DMS153 treated with DMSO at 0.1 percent for 48 hours (cell line): ENCODE data around the gene ANAPC7.
"Not testable (repeated sequence)": the region's sequence is repeated elsewhere in the genome, so short reads cannot be mapped to it uniquely, and the experiment has no call there.

Experiments
- DNase-seq: peaks from one replicate; lab custom pipeline; 2025; ENCODE audit not compliant: unreplicated experiment; lab: John Stamatoyannopoulos, UW

The ANAPC7 gene

DNA sequence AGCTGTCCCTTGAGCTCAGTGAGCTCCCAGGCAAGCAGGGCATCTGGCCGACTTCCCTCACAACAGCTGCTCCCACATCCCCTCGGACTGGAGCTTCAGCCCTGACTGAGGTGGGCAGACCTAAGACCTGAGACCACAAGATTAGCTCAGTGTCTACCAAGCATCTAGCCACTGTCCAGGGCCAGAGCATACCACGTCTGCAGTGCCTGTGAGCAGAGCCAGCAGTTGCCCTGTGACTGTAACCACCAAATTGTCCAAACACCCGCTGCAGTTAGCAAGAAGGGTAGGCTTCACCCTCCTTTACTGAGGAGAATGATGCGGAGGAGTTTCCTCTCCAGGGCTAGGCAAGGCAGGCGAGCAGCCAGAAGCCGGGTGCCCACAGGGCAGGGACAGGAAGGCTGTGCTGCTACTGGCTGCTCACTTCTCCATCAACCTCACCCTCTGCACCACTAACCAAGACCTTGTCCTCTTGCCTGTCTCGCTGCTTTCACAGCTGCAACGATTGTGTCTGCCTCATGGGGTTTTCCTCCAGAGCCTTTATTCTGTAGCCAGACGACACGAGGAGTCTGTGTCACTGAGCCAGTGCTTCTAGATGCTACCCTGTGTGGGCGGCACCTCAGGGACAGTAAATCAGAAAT is 53.9 kb downstream of the ANAPC7 start:
- no peak for DNase-seq

DNA sequence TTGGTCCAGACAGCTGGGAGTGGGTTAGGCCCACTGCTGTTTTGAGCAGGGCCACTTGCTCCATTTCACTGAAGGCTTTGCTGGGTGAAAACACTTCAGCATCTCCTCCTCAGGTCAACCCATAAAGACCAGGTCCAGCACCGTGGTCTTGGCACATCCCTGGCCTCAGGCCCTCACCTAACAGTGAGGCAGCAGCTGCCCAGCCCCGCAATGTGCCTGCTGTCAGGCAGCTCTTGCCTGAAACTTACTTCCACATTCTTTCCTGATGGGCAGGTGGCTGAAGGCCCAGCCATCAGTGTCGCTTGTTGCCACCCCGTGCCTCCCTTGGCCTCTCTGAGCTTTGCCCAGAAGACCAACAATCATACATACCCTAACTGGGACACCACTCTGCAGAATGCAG is 54.4 kb downstream of the ANAPC7 start:
- no peak for DNase-seq

GRCh38 chr12:110348431-110349059 is 55.0 kb downstream of the ANAPC7 start:
- DNase-seq: no peak

GRCh38 chr12:110347767-110348166 is 55.7 kb downstream of the ANAPC7 start:
- DNase-seq: no peak

GRCh38 chr12:110345963-110346362 is 57.5 kb downstream of the ANAPC7 start:
- DNase-seq: no peak

GRCh38 chr12:110345176-110345661 is 58.3 kb downstream of the ANAPC7 start:
- DNase-seq: no peak

DNA sequence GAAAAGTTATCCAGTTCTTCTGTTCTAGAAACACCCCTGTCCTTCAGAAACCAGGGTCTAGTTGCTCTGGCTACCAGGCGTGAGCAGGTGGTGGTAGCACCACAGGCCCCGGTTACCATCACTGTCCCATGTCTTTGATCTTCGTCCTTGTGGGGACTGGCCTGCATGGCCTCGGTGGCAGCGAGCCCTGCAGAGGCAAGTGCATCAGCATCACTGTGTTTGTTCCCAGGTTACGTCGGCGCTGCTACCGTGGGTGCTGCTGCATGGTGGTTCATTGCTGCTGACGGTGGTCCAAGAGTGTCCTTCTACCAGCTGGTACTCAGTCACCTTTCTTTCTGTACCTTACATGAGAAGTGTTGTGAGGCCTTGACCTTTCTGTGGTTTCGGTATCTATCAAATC is 58.9 kb downstream of the ANAPC7 start:
- no peak for DNase-seq

- DNase-seq: no peak
These were observed 59.6 kb downstream of the ANAPC7 start for GRCh38 chr12:110343736-110344555.

- no peak for DNase-seq
These were observed 60.4 kb downstream of the ANAPC7 start for GRCh38 chr12:110343114-110343513.

GRCh38 chr12:110342157-110342556 is 61.4 kb downstream of the ANAPC7 start:
- DNase-seq: no peak

- no peak for DNase-seq
These were observed 62.8 kb downstream of the ANAPC7 start for GRCh38 chr12:110340706-110341105.

DNA sequence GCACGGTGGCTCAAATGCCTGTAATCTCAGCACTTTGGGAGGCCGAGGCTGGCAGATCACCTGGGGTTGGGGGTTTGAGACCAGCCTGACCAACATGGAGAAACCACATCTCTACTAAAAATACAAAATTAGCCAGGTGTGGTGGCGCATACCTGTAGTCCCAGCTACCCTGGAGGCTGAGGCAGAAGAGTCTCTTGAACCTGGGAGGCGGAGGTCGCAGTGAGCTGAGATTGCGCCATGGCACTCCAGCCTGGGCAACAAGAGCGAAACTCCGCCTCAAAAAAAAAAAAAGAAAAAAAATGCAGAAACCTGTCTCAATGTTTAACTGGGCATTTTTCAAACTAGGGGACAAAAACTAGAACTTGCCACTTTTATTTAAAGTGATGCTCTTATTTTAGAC is 63.2 kb downstream of the ANAPC7 start:
- not testable (repeated sequence) for DNase-seq

- no peak for DNase-seq
These were observed 64.1 kb downstream of the ANAPC7 start for GRCh38 chr12:110339184-110339952.

DNA sequence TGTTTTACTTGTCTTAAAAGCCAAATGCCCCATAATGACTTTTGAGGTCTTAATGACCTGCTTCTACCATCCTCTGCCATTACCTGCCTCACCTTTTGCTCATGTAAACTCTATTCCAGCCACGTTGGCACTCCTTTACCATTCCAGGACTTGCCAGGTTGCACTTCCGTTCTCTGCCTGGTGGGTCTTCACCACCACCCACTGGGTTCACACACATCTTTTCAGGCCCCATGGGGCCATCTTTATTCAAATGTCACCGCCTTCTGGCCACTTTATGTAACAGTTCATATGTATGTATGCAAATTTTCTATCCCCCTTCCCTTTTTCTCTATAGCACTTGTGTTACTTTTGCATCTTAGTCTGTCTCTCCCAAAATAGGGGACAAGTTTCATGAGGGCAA is 64.8 kb downstream of the ANAPC7 start:
- DNase-seq: no peak

DNA sequence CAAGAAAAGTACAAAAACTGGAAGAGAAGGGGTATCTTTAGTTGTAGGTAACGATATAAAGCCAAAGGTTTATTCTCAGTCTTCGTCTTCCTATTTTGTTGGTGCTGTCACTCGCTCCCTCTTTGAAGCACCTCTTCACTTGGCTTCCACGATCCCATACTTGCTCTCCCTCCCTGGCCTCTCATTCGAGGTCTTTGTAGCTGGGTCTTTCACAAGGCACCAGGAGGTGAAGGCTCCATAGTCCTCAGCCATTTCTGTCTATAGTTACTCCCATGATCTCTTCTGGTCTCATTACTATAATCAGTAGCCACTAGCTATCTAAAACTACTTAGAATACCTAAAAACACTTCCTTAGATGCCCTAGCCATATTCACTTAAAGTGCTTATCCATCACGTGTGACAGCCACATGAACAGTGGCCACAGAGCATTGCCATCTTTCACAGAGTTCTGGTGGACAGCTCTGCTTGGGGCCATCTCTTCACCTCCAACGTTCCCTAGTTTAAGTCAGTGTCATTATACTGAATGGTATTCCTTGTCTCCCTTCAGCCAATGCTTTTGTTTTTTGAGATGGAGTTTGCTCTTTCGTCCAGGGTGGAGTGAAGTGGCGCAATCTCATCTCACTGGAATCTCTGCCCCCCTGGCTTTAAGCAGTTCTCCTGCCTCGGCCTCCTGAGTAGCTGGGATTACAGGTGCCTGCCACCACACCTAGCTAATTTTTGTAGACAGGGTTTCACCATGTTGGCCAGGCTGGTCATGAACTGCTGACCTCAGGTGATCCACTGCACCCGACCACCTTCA is 65.4 kb downstream of the ANAPC7 start:
- no peak for DNase-seq

GRCh38 chr12:110335481-110336045 is 67.9 kb downstream of the ANAPC7 start:
- no peak for DNase-seq

- DNase-seq: no peak
These were observed 70.3 kb downstream of the ANAPC7 start for GRCh38 chr12:110333201-110333600.

- no peak for DNase-seq
These were observed 73.0 kb downstream of the ANAPC7 start for GRCh38 chr12:110330544-110330943.

GRCh38 chr12:110330124-110330523 is 73.4 kb downstream of the ANAPC7 start:
- DNase-seq: no peak

DNA sequence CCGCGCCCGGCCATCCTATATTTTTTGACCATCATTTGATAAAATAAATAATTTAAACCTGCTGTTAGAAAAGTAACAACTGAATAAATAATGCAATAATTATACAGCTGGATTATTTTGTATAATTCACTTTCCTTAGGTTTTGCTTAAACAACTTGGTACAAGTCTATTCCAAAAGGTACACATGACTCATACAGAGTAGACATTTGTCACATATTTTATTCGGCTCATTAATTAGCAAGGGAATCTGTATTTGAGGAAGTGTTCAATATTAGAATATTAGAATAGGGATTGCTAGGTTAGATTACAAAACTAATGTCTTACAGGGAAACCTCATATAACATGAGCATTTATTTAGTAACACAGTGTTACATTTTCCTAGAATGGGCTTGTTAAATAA is 73.8 kb downstream of the ANAPC7 start:
- DNase-seq: no peak
